ENCODE results near the gene THAP9. TPM values are rescaled to one million over a fixed set of nuclear protein-coding genes. Genes with fewer than 3 reads are reported as not detected.

Gene THAP9
- total RNA-seq, 1 donor from 2014 or later = 10.9 TPM

DNA sequence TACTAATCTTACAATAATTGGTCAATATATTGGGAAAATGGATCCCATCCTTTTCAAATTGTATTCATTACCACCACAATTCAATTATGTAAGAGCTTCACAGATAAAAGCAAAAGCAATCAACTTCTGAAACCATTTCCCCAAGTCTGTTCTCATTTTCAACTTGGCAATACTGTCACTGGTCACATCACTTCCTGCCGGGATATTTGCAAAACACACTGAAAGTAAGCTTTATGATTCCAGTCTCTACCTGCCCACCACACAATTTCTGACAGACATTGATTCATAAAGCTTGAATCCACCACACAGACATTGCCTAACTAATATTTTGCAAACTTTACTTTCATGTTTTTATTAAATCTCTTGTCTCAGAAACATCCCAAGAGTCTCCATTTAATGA, 56.5 kb downstream of the THAP9 start:
- DNase-seq = no peak

GRCh38 chr4:82965763-82966162, 65.2 kb downstream of the THAP9 start:
- DNase-seq = no peak

DNA sequence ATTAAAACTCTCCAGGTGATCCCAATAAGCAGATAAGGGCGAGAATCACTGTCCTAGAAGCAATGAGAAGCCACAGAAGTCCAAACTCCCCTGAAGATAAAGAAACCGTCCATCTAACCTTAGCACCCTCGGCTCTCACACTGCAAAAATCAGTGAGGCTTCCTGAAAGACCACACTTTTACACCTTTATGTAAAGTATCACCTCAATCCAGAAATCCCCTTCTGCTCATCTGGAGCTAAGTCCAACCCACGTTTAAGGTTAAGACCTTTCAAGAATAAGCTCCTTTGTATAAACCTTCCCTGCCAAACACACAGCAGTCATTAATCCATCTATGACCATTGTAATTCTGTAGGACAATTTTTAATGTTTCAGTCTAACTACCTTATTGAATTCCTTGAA, 68.4 kb downstream of the THAP9 start:
- DNase-seq = no peak

DNA sequence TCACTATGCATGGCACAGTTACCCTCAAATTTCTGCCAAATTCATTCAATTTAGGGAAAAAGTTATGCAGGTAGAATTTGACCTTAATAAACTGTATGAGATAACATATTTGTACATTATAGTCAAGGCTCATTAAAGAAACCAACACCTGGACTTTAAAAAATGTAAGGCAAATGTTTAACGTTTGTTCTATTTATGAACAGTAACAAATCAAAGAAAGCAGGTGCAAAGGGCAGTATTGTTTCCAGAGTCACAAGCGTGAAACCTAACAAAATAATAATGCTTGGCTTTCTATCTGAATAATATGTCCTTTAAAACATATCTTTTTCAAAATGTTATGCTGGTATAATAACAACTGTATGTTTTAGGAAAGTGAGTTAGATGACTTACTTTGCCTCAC, 68.9 kb downstream of the THAP9 start:
- DNase-seq = no peak

Small RNA genes lying within 50 kb of the gene (small RNA-seq; reads per million reads assigned to genes)
- not detected for gene RF00019 (ENCODE audit: low replicate concordance)

Other genes starting within 250 kb of the THAP9 start
- 15.5 TPM for gene SCD5, start 101.9 kb upstream of the THAP9 start, total RNA-seq
- gene SEC31A, start 9.6 kb upstream of the THAP9 start, total RNA-seq = 264 TPM
- gene LIN54, start 110.1 kb downstream of the THAP9 start, total RNA-seq = 14.0 TPM
- gene COPS4, start 134.4 kb downstream of the THAP9 start, total RNA-seq = 85.4 TPM
- gene PLAC8, start 214.0 kb downstream of the THAP9 start, total RNA-seq = 10.5 TPM